GM19395 (cell line): ENCODE data around the gene APCDD1L.

Experiments used
- ATAC-seq: cut with Tn5 transposase; IDR thresholded peaks from one replicate; pipeline ENCODE4 v1.9.1; 2021; ENCODE audit warnings: mild to moderate bottlenecking, moderate library complexity; ENCODE audit not compliant: unreplicated experiment

APCDD1L gene

DNA sequence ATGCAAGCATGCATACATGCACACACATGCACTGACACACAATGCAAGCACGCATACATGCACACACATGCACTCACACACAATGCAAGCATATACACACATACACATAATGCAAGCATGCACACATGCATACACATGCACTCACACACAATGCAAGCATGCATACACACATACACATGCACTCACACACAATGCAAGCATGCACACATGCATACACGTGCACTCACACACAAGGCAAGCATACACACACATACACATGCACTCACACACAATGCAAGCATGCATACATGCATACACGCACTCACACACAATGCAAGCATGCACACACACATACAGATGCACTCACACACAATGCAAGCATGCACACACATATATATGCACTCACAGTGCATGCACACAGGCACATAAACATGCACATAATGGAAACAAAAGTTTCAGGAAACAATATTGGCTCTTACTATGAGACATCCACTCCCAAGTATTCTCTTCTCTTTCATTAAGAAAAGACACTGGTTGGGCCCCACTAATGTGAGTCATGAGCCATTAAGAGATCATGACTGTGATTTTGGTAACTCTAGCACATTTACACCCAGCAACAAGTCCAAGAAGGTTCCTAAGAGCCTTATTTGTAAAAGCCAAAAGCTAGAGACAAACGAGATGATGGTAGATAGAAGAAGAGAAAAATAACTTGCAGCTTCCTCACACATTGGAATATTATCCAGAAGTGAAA is 22.2 kb downstream of the APCDD1L start:
- no peak for ATAC-seq

DNA sequence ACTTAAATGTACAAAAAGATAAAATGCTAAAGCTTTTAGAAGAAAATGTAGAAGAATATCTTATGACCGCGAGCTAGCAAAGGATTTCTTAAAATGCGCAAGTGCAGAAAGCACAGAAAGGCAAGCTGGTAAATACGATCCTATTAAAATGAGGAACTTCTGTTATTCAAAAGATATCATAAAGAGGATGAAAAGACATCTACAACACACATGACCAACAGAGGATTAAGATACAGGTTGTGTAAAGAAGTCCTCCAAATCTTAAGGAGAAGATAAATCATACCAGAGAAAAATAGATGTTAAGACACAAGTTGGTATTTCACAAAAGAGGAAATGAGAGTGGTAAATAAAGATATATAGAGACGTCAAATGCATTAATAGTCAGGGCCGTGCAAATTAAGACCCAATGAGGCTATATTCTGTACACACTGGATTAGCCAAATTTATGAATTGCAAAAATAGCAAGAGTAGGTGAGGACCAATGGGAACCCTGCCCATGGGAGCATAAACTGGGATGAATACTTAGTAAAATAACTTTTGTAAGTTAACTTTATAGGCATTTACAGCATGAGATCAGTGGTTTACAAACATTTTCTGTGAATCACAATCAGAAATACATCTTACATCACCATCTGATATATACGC is 23.0 kb downstream of the APCDD1L start:
- ATAC-seq: no peak

DNA sequence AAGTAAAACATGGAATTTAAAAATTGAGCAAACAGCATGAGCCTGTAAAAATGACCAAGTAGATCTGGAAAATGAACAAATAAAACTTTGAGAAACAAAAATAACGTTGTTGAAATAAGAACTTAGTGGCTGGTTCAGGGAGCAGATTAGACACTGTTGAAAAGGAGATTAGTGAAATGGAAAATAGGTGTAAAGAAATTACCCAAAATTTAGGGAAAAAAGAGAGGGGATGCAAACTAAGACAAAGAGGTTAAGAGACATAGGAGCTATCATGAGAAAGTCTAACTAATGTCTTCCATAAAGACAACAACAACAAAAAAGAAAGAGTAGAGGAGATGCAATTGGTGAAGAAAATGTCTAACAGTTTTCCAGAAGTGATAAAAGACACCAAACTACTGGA is 29.0 kb downstream of the APCDD1L start:
- no peak for ATAC-seq

DNA sequence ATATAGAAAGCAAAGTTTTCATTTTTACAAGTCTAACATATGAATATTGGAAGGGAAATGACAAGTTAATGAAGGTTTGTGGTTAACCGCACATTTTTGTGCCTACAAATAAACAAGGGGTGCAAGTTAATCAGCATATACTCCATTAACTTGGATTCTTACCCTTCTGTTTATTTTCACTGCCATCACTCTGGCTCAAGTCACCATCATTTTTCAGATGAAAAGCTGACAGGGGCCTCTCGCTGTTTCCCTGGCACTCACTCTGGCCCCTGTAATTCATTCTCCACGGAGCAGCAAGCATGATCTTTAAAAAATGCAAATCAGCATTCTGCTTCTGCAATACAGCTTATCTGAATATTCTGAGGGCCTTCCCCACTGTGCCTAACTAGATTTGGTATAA is 29.8 kb downstream of the APCDD1L start:
- ATAC-seq: no peak

DNA sequence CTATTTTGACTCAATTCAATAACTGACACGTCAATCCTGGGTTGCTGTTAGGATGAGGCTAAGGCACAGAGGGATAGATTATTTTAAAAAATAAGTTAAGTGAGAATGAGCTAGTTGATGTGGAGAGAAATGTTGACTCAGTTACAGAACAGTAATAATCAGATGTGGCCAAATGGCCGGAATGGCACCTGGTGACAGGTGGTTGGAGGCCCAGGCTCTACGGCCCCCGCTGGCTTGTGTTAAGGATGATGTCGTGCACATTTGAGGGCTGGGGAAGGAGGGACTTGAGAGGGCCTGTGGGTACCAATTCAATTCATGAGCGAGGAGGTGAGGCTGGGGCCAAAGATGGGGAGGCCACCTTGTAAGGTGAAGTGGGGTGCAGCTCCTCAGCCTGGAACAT is 31.7 kb downstream of the APCDD1L start:
- ATAC-seq: no peak

DNA sequence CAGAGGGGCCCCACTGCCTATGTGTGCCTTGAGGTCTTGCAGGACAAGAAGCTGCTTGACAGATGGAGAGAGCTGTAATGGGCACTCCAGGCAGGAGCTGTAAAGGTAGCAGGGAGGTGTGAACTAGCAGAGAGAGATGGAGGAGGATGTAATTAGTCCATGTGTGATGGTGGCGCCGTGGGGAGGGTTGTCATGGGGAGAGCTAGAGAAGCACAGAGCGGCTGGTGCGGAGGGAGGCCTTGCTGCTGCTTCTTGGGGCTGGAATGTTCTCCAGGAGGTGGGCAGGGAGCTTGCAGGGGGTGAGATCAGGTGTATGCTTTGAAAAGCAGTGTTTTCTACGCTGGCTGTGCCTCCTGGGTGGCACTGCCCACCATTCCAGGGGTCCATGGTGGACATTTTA is 32.1 kb downstream of the APCDD1L start:
- ATAC-seq: no peak

DNA sequence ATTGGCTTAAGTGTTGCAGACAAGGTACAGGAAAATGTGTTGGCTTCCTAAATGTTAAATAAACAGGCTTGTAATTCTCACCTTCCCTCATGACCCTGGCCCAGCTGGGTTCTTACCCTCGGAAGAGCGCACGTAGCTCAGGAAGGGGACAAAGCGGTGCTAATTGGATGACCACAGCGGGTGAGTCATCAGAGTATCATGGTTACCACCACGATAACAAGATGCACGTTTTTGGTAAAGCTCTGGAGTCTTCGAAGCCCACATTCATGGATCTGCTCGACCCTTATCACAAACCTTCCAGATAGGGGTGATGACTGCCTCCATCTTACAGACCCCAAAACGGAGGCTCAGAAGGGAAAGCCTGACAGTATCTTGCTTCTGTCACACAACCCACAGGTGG is 32.8 kb downstream of the APCDD1L start:
- ATAC-seq: no peak

DNA sequence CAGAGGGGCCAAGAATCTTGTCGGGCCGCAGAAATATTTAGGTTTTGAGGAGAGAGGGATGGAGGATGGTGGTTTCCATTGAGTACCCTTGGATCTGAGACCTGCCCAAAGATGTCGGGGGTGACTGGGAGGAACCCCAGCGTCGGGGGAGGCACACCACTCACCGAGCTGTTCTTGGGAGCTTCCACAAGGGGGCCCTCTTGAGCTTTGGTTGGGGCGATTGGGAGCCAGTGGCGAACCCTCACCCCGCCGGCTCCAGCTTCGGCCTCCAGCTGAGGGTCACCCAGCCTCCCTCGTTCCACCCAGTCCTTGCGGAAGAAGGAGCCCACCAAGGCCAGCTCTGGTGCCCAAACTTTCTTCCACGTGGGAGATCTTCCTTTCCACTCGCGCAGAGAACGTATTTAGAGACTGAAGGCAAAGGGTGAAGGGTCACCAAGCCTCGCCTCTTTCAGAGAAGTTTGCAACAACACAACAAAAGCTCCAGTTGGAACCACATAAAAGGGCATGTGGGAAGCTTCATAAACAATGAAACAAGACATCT is 33.6 kb downstream of the APCDD1L start:
- ATAC-seq: no peak

DNA sequence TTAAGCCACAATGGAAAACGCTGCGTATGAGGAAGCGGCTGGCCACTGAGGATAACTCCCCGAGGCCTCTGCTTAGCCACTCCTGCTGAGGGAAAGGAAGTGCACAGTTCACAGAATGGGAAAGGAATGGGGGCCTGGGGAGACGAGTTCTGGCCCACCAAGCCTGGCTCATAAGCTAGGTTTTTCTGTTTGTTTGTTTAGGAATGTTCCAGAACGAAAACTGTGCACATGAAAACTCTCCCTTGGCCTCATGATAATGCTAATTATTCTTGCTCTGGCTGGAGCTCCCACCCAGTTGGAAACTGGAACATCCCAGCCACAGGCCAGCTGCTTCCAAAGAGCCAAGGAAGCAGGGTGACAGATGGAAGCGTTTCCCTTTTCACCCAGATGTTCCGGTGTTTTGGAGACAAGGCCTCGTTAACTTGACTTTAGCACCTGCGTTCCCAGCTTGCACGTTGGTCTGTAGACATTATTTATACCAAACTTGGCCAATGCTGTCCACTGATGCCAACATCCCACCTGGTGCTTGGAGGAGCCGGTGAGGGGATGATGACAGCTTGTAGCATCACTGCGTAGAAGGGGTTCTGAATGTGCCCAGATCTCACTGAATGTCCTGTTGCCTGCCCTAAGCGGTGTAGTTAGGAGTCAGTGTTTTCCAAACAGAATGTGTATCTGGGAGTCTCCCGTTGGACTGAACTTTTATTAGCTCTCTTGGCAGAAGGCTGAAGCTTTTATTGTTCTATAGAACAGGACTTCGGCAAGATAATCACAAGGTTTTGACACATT is 34.5 kb downstream of the APCDD1L start:
- no peak for ATAC-seq

DNA sequence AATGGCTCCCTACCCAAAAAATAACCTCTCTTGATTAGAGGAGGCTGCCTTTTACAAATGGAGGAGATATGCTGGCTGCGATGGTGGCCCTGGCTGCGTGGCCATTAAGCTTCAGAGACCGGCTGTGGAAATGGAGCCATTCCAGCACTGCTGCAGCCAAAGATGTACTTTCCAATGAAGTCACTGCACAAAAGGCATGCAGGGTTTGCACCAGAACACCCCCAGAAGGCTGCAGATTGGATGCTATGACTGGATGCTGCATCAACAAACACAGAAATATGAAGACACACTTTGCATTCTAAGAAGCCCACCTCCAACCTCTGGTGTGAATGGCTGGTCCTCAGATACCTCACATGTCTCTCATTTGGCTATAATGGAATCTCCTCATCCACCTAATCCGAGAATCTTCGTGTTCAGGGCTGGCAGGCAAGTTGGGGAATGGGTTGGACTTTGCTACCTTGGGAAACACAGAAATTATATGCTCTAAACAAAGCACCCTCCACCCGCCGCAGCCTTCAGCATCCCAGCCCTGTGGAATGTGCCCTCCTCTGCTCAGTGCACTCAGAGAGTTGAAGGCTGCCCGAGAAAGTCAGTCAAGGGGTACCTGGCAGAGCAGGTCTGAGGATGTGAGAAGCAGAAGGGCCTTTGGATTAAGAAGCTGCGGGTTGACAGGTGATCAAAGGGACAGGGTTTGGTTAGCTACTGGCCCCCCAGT is 35.3 kb downstream of the APCDD1L start:
- ATAC-seq: no peak

DNA sequence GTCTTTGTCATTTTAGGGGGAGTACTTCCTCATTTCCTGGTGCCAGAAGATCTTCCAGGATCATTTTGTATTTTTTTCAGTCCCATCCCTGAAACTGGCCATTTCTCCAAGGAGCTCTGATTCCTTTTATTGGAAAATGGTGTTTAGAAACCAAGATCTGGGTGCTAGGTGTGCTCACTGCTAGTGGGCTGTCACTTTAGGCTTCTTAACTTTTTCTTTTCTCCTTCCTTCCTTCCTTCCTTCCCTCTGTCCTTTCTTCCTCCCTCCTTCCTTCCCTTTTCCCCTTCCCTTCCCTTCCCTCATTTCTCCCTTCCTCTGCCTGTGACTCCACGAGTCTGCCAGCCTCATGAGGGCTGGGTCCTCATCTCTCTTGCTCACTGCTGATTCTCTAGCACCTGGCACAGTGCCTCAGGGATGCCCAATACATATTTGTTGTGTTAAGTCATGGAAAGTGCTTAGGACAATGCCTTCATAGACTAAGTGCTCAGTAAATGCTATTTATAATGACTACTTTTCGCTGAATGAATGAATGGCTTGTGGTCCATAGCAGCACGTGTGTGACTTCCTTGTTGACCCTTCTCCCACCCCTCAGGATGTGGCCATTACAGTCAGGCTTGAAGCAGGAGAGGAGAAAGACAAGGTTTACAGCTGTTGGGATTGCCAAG is 36.9 kb downstream of the APCDD1L start:
- ATAC-seq: no peak

DNA sequence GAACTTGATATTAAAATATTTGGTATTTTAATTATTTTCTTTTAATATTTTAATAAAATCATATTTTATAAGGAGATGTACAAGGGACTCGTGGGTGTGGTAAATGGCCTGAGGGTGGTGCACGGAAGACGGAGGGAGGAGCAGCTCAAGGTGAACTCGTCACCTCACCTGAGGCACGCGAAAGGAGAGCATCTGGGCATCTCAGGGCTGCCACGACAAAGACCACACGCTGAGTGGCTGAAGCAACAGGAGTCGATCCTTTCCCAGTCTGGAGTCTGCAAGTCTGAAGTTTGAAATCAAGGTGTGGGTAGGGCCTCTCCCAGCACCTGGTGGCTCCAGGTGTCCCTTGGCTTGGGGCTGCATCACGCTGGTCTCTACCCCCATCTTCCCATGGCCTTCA is 39.7 kb downstream of the APCDD1L start:
- no peak for ATAC-seq

DNA sequence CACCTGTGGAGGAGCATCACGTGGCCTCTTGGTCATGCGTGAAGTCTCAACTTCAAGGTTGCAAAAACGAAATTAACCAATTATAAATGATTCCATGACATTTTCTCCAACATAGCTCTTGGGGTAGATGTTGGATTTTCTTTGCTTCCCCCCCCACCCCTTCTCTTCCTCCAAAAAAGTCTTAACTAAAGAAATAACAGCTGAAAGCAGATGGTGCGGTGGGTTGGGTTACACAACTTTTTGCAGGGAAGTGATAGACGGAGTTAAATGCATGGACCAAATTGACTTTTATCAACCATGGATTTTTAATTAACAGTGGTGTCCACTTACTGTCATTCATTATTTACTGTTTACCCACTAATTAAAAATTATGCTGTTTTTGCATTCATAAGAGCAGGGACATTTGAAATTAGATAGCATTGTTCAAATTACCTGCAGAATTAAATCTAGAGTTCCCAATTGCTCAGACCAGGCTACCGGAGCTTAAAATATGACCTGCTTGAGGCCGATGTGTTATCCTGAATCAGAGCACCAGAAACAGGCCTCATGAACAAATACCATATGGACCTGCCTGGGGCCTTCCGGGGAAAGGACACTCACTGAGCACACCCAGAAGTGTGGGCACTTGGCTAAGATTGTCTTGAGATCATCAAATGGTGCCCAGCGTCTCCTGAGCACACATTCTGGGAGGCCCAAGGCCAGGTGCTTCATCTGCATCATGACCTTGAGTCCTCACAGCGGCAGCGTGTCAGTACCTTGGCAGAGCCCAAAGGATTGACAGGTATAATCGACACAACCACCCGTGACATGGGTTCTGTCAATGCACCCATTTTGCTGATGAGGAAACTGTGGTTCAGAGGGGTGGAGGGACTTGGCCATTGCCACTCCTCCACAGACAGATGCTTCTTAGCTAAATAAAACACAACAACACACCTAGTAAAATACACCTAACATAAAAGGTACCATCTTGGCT is 41.5 kb downstream of the APCDD1L start:
- no peak for ATAC-seq

DNA sequence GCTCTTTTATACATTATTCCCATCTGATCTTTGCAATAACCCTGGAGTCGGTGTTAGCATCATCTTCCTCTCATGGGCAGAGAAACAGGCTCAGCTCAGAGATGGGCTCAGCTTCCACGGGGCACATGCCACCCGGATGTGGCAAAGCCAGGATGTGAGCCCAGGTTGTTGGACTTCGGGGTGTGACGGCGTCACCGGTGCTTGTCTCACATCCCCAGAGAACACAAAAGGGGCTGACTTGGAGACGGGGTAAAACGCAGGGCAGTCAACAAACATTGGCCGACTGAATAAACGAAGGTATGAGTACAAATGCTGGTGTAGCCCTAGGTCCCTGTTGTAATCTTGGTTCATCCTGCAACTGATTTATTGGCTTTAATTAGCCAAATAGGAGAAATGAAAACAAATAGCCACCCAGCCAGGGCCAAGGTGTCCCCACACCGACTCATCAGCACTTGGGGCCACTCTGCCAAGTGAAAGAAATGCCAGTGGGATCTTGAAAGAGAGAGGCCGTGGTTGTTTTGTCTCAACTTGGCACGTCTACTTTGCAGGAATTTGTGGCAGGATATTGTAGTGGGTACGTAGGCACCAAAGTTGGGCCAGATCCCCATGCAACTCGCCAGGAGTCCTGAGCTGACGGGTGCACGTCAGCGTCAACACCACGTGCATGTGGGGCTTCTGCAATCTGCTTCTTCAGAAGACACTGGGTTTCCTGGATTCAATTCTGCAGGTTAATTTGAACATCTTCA is 42.8 kb downstream of the APCDD1L start:
- ATAC-seq: no peak

DNA sequence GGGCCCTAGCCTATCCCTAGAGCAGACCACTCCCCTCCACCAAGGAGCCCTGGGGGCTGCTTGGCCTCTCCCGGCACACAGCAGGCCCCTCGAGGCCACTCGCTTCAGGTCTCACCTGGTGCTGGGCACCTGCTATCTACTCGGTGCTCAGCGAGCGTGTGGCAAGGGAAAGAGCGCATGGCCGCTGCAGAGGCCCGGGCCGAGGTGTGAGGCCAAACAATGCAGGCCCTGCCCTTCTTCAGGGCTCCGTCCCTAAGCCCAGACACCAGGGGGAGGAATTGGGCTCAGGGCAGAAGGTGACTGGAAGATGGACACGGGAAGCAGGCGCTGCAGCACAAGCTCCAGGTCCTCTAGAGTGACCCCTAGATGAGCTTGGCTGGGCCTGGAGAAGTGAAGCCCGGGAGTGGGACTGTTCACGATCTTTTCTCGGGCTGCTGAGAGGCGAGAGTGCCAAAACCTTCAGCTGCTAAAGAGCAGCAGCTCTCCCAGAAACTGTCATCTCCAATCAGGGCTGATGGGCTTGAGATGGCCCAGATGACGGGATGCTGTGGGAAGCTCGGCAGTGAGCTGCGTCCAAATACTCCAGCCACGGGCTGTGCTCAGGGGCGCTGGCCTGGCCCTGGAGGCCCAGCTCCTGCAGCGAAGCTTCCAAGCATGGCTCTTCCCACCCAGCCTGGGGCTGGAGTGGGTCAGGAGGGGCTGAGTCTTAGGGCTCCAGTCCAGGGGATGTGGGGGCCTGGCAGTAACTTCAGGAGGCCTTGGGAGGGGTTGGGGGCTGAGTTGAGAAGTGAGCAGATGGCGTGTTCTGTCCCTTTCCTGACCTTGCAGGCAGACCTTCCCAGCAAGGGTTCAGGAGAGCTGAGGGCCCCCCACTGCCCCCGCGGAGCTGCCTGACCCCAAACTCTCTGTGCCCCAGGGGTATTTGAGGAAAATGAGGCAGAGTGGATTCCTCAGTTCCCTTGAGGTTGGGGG is 43.7 kb downstream of the APCDD1L start:
- ATAC-seq: no peak

DNA sequence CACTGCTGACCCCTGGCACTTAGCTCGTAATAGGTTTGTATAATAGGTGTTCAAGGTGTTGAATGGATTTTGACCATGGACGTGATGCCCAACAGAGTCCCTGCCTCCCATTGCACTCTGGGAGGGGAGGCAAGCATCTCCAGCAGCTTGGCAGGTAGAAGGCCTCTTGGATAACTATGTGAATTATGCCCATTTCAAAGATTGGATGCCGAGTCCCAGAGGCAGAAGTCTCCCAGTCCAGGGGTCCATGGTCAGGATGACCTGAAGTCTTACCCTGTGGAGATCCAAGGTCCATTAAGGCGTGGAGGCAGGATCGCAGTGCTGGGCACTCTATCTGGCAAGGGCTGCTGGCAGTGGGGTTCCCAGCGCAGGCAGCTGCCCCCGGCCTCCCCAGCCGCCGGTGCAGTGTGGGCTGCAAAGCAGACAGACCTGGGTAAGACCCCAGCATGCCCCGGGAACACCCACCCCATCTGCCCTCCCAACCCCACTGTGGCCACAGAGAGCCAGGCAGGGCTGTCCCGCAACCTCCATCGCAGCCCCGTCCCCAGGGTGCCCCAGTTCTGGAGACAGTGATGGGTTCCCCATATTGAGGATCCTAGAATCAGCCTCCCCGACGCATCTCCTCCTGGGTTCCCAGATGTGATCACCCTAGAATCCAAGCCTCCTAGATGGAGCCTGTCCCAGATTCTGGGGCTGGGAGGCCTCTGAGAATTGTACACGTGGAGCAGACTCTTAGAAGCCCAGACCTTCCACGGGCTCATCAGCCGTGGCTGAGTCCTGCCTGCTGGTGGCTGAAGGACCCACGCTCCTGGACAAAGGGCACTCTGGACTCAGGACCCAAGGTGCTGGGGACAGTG is 44.6 kb downstream of the APCDD1L start:
- no peak for ATAC-seq

DNA sequence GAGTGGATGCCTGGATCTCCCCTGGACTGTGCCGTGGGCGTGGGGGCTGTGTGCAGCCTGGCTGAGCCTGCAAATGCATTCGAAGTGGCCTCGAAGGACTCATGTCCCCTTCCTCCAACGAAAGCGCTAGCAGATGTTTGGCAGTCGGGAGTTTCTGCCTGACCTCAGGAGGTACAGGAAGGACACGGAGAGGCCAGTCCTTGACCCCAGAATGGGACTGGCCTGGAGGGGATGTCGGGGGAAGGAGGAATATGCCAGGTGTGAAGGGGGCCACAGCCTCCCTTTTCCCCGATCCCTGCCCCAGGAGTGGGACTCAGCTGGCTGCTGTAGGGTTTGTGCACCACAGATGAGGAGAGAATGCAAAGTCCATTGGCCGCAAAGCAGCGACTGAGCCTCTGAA is 45.6 kb downstream of the APCDD1L start:
- ATAC-seq: no peak
